Stimulated activated CD8-positive, alpha-beta memory T cell treated with anti-CD3 and anti-CD28 coated beads, Interleukin-15, amount 100 ng/mL, for 1 hour (primary cell): Measurements from ENCODE around the gene CAPG.

Experiments
- DNase-seq: peaks from one replicate; pipeline ENCODE4 v3.0.0-alpha.2; 2020; ENCODE audit warnings: low read depth

CAPG gene

GRCh38 chr2:85438201-85439024 lies 28.2 kb upstream of the CAPG start:
- no peak for DNase-seq

- peak; percentile 36 for DNase-seq
Measured at GRCh38 chr2:85437488-85438200, 27.5 kb upstream of the CAPG start.

- DNase-seq, result no peak
Measured at GRCh38 chr2:85436836-85437487, 26.8 kb upstream of the CAPG start.

DNA sequence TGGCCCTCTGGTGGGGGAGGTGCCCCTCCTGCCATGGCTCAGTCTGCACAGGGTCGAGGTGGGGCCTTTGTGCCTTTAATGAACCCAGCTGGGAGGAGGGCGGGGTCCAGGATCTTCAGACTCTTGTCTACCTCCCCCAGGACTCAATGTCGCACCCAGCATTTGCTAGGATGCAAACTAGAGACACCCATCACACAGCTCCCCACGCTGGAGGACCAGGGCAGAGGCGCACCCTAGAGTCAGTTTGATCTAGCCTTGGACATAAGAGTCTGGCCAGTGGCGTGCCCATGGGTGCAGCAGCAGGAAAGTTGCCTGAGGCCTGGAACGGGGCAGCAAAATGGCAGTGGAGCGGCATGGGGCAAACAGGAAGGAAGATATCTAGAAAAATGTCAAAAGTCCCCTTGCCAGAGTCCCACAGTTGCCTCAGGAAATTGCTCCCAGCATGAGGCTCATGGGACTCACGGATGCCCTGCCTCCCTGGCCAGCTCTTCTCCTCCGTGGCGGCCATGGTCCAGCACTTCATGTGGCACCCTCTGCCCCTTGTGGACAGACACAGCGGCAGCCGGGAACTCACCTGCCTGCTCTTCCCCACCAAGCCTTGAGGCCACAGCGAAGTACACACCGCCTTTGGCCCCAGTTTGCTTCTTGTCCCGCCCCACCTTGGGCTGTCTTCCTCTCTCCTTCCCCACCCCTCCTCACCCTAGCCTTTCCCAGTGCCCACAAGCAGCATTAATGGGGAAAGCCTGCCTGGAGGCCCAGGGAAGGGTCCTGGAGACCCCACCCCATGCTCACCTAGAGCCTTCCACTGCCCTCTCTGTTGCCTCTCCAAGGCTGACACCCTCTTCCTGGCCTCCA lies 26.0 kb upstream of the CAPG start:
- DNase-seq, result no peak

DNA sequence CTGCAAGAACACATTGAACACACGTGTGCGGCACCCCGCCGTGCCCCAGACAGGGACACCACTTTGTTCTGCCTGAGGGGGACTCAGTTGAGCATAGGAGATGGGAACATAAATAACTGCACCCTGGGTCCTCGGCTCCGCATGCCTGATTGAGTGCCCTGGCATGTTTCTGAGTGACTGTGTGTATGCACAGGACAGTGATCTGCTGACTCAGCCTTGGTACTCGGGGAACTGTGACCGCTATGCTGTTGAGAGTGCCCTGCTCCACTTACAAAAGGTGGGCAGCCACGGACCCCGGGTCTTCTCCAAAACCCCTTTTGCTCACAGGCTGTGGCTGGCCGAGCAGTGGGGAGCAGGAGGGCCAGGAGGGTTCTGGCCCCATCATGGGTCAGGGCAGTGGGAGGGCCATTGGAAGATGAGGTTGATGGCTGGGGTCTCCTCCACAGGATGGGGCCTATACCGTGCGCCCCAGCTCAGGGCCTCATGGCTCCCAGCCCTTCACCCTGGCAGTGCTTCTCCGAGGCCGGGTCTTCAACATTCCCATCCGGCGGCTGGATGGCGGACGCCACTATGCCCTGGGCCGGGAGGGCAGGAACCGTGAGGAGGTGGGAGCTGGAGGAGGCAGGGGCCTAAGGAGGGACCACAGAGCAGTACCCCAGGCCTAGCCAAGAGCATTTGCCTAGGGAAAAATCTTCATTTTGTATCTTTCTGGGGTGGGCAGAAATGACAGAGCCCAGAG lies 25.2 kb upstream of the CAPG start:
- DNase-seq, result no peak

DNA sequence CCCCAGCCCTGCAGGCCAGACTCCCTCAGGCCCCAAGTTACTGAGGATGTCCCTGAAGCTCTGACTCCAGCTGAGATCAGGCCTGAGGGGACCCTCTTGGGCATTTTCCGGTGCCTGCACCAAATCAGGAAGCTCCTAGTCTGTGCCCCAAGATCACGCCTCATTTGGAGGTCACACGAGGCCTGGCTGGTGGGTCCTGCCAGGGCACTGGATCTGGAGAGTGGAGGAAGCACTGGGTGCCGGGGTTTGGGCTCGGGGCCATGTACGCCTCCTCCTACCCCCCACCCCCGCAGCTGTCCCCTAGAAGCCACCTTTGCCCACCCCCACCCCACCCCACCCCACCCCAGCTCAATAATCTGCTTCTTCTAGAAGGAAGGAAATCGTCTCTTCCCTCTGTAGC lies 24.5 kb upstream of the CAPG start:
- DNase-seq, result no peak

- no peak for DNase-seq
Measured at GRCh38 chr2:85433511-85434089, 23.4 kb upstream of the CAPG start.

DNA sequence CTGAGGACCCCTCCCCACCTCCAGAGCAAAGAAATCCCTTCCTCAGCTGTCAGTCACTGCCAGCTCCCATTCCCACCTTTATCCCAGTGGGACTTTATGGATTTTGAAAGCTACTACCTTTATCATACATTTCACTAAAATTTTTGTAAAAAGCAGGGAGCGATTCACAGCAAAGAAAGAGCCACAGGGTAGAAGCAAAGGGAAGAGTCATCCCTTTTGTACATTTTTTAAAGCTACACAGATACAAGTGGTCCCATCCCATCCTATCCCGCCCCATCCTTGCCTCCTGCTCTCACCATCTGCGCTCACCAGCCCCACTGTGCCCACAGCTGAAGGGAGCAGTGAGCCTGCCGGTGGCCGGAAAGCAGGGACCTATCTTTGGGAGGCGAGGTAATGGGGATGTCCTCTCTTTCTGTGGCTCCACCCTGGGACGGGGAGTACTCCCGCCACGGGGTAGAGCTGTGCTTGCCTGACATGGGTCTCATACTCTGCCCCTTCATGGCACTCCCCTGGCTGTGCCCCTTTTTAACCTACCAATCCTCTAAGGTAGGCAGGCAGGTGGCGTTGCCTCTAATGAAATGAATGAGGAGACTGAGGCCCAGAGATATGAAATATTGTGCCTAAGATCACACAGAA lies 21.5 kb upstream of the CAPG start:
- no peak for DNase-seq

GRCh38 chr2:85430752-85431569 lies 20.8 kb upstream of the CAPG start:
- no peak for DNase-seq

DNA sequence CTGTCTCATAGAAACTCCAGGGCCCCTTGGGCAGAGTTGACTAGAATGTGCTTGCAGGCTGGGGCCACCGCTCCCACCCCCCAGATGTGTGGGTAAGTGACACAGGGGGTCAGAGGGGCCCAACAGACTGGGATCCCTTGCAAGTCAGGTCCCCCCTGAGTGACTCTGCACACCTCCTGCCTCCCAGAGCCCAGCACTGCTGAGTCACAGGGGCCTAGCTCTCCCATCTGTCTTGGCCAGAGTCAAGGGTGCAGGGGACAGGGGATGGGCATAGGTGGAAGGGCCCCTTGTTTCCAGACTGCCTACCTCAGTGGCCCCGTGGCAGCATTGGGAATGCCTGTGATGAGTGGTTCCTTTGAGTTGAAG lies 19.7 kb upstream of the CAPG start:
- DNase-seq, result no peak

- DNase-seq, result no peak
Measured at GRCh38 chr2:85429213-85429923, 19.2 kb upstream of the CAPG start.

DNA sequence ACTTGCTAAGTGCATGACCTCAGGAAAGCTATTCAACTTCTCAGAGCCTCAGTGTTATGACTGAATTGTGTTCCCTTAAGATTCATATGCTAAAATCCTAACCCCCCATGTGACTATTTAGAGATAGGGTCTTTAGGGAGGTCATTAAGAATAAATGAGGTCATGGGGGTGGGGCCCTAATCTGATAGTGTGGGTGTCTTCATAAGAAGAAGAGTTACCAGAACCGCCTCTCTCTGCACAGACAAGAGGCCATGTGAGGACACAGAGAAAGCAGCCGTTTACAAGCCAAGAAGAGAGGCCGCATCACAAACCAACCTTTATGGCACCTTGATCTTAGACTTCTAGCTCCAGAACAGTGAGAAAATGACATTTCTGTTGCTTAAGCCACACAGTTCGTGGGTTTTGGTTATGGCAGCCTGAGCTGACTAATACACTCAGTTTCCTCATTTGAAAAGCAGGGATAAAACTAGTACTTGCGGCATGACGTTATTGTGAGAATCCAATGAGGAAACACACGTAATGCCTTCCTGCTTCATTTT lies 18.2 kb upstream of the CAPG start:
- no peak for DNase-seq

GRCh38 chr2:85427300-85427835 lies 17.2 kb upstream of the CAPG start:
- no peak for DNase-seq

GRCh38 chr2:85425588-85425987 lies 15.4 kb upstream of the CAPG start:
- no peak for DNase-seq

- DNase-seq, result no peak
Measured at GRCh38 chr2:85423525-85423924, 13.4 kb upstream of the CAPG start.

GRCh38 chr2:85422072-85422457 lies 11.9 kb upstream of the CAPG start:
- DNase-seq, result no peak

DNA sequence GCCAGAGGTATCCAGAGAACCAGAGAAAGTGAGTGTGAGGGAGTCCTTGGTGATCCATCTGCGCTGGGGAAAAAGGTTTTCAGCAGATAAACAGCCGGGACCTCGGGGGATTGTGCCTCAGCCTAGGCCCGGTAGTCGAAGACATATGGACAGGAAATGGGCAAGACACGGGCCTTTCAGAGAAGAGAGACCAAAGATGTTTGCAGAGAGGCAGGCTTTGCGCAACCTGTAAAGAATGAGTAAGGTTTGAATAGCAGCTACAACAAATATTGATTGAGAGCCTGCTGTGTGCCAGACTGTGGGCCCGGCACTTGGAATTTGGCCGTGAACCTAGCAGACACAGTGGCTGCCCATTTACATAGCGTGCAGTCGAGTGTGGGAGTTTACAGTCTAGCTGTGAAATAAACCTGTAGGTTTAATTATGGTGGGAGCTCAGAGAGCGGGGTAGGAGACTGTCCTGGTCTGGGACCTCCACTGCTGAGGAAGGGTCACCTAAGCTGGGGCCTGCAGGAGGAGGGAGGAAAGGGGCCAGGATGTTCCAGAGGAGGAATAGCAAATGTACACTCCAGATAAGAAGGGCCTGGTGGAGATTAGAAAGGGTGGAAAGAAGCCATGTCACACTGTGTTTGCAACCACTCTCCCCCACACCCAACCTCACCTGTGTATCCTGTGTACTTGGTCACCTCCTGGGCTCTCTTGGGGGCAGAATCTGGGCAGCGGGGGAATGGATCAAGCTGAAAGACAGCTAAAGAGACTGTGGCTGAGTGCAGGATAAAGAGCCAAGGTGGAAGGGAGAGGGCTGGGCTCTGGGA lies 11.3 kb upstream of the CAPG start:
- DNase-seq, result no peak
